HepG2 (cell line): ENCODE results near the gene RHBDL1. TPM values are rescaled to one million over a fixed set of nuclear protein-coding genes. Genes with fewer than 3 reads are reported as not detected.

ENCODE experiments used
- HNRNPH1 ChIP-seq: fragments of 200-400 bp; formaldehyde crosslinking; optimal IDR thresholded peaks from 2 replicates; pipeline ENCODE3; 2017; ENCODE audit warnings: mild to moderate bottlenecking, low read depth, low read length
- MEF2D ChIP-seq: sonication (generic); formaldehyde crosslinking; IDR thresholded peaks from 2 replicates; pipeline ENCODE4 v1.5.1; 2020; ENCODE audit warnings: mild to moderate bottlenecking, missing genetic modification reagents
- MLXIP ChIP-seq: sonication (generic); formaldehyde crosslinking; IDR thresholded peaks from 2 replicates; pipeline ENCODE4 v1.9.0; 2021; ENCODE audit warnings: missing genetic modification reagents, borderline replicate concordance
- MNT ChIP-seq: fragments of 450-650 bp; IDR thresholded peaks from 2 replicates; pipeline ENCODE4 v1.6.1; 2016
- PCBP1 ChIP-seq: fragments of 200-400 bp; formaldehyde crosslinking; IDR thresholded peaks from 2 replicates; pipeline ENCODE4 v1.6.1; 2017; ENCODE audit warnings: mild to moderate bottlenecking, low read depth, low read length, borderline replicate concordance
- SAP130 ChIP-seq: IDR thresholded peaks from 2 replicates; pipeline ENCODE4 v1.6.1; 2016; ENCODE audit warnings: low read depth
- TRAFD1 ChIP-seq: sonication (generic); formaldehyde crosslinking; IDR thresholded peaks from 2 replicates; pipeline ENCODE4 v1.5.1; 2020; ENCODE audit warnings: missing genetic modification reagents, mild to moderate bottlenecking, borderline replicate concordance
- ZBTB26 ChIP-seq: IDR thresholded peaks from 2 replicates; pipeline ENCODE4 v1.6.1; 2016; ENCODE audit warnings: missing compliant biosample characterization, missing genetic modification reagents, borderline replicate concordance
- ZNF256 ChIP-seq: sonication (generic); formaldehyde crosslinking; conservative IDR thresholded peaks from 2 replicates; pipeline ENCODE4 v1.4.0; 2020; ENCODE audit warnings: missing genetic modification reagents
- ZNF564 ChIP-seq: sonication (generic); formaldehyde crosslinking; IDR thresholded peaks from 2 replicates; pipeline ENCODE4 v1.8.1; 2023; ENCODE audit warnings: mild to moderate bottlenecking, missing genetic modification reagents
- ZNF737 ChIP-seq: sonication (generic); formaldehyde crosslinking; IDR thresholded peaks from 2 replicates; pipeline ENCODE4 v1.5.0; 2020; ENCODE audit warnings: missing genetic modification reagents, mild to moderate bottlenecking, borderline replicate concordance
- ZNF747 ChIP-seq: sonication (generic); formaldehyde crosslinking; IDR thresholded peaks from 2 replicates; pipeline ENCODE4 v1.8.1; 2023; ENCODE audit warnings: missing genetic modification reagents, mild to moderate bottlenecking, borderline replicate concordance
- polyA plus RNA-seq, 8 experiments: library from polyadenylated mRNA; depleted of rRNA in 3 of 8; stranded (reverse) in 7 of 8; unstranded in 1 of 8; fragments of >200 nt; fragmentation: Illumina TruSeq in 4 of 8; extraction: Trizol in 4 of 8; gene quantifications; 2 replicates each; pipeline versions ENCODE4 v1.2.1 to v1.2.3, GENCODE V29; 2011 to 2016; ENCODE audit warnings: low read depth in 4 of 8, missing spikeins in 1 of 8, mixed read lengths in 1 of 8; ENCODE audit not compliant: insufficient read depth in 1 of 8
- total RNA-seq, 5 experiments: library from RNA; depleted of rRNA; stranded (reverse); fragments of >200 nt; fragmentation: Illumina TruSeq; extraction: Trizol; gene quantifications; 2 replicates each; pipeline ENCODE4 v1.2.3, GENCODE V29; 2016; ENCODE audit warnings: low read depth in 1 of 5
- TF ChIP-seq, protein P1 (sequence below): sonication (generic); formaldehyde crosslinking; IDR thresholded peaks from 2 replicates; pipeline ENCODE4 v1.9.0; 2021; ENCODE audit warnings: missing genetic modification reagents, mild to moderate bottlenecking, borderline replicate concordance
- TF ChIP-seq, protein P2 (sequence below): sonication (generic); formaldehyde crosslinking; IDR thresholded peaks from 2 replicates; pipeline ENCODE4 v1.4.0; 2020; ENCODE audit warnings: missing genetic modification reagents, borderline replicate concordance
- TF ChIP-seq, protein P3 (sequence below): sonication (generic); formaldehyde crosslinking; IDR thresholded peaks from 2 replicates; pipeline ENCODE4 v1.8.1; 2023; ENCODE audit warnings: mild to moderate bottlenecking, inconsistent platforms, moderate library complexity, missing genetic modification reagents, borderline replicate concordance

The RHBDL1 gene
- total and polyA plus RNA-seq, 2 of the 13 experiments (the other 11 are each of a cell fraction or from before 2014, with no cell fraction given), result 1.8 to 3.8 TPM

GRCh38 chr16:648781-649589, 26.5 kb upstream of the RHBDL1 start, which contains the start of gene WDR90 (continued):
- TF ChIP-seq ZBTB26 (0 out of 2 replicates have a peak, but pooled peaks have one; percentile 58), MEF2D (0 out of 2 replicates have a peak, but pooled peaks have one; percentile 37), ZNF256 (CRISPR knock-in tag) (no peak), MLXIP (CRISPR knock-in tag) (no peak), ZNF564 (CRISPR knock-in tag) (peak; percentile 69; the same call in 1 of the 2 replicates), HNRNPH1 (peak; percentile 1), PCBP1 (no peak), TRAFD1 (CRISPR knock-in tag) (no peak), MNT (peak; percentile 77), ZNF737 (CRISPR knock-in tag) (0 out of 2 replicates have a peak, but pooled peaks have one; percentile 63), ZNF747 (peak; percentile 93; the same call in 1 of the 2 replicates), SAP130 (CRISPR knock-in tag) (peak; percentile 99)
- TF ChIP-seq, protein P1, sequence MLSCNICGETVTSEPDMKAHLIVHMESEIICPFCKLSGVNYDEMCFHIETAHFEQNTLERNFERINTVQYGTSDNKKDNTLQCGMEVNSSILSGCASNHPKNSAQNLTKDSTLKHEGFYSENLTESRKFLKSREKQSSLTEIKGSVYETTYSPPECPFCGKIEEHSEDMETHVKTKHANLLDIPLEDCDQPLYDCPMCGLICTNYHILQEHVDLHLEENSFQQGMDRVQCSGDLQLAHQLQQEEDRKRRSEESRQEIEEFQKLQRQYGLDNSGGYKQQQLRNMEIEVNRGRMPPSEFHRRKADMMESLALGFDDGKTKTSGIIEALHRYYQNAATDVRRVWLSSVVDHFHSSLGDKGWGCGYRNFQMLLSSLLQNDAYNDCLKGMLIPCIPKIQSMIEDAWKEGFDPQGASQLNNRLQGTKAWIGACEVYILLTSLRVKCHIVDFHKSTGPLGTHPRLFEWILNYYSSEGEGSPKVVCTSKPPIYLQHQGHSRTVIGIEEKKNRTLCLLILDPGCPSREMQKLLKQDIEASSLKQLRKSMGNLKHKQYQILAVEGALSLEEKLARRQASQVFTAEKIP, result no peak
- TF ChIP-seq, protein P2, sequence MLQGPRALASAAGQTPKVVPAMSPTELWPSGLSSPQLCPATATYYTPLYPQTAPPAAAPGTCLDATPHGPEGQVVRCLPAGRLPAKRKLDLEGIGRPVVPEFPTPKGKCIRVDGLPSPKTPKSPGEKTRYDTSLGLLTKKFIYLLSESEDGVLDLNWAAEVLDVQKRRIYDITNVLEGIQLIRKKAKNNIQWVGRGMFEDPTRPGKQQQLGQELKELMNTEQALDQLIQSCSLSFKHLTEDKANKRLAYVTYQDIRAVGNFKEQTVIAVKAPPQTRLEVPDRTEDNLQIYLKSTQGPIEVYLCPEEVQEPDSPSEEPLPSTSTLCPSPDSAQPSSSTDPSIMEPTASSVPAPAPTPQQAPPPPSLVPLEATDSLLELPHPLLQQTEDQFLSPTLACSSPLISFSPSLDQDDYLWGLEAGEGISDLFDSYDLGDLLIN (CRISPR knock-in tag), result peak; percentile 19; the same call in 1 of the 2 replicates
- TF ChIP-seq, protein P3, sequence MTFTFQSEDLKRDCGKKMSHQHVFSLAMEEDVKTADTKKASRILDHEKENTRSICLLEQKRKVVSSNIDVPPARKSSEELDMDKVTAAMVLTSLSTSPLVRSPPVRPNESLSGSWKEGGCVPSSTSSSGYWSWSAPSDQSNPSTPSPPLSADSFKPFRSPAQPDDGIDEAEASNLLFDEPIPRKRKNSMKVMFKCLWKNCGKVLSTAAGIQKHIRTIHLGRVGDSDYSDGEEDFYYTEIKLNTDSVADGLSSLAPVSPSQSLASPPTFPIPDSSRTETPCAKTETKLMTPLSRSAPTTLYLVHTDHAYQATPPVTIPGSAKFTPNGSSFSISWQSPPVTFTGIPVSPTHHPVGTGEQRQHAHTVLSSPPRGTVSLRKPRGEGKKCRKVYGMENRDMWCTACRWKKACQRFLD (CRISPR knock-in tag), result peak; percentile 88; the same call in 1 of the 2 replicates
